Putamen (tissue), 1 donor: Measurements from ENCODE around the gene NKD1.

ENCODE experiments used
- DNase-seq: peaks from one replicate; pipeline ENCODE4 v3.0.0-alpha.2; 2016; ENCODE audit warnings: low spot score

Gene NKD1

DNA sequence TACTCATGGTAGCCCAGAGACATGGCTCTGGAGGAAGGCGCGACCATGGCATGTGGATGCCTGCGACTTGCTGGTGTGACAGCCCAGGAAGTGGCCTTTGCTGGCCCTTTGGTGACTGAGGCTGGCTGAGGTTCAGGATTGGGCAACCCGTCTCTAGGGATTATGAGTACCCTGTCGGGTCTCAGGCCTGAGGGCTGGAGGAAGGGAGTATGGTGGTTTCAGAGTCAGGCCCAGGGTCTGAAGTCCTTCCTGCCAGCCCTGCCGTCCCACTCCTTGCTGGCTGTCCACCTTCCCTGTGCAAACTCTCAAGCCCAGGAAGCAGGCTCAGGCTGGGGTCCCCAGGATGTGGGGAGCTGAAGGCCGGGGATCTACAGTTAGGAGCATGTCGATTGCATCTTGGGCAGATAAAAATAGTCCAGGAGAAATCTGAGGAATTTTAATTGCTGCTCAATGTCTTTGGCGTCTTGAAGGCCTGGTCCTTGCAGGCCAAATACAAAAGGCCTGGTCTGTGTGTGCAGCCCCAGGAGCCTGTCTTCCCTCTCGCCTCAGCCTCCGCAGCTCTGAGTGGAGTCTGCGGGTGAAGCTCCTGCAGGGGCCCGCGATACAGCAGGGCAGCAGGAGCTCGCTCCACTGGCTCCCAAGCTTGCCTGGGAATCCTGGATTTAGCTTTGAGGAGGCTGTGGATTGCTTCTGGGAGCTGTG is 52.5 kb downstream of the NKD1 start:
- no peak for DNase-seq

GRCh38 chr16:50601341-50601740 is 53.1 kb downstream of the NKD1 start:
- DNase-seq: no peak

DNA sequence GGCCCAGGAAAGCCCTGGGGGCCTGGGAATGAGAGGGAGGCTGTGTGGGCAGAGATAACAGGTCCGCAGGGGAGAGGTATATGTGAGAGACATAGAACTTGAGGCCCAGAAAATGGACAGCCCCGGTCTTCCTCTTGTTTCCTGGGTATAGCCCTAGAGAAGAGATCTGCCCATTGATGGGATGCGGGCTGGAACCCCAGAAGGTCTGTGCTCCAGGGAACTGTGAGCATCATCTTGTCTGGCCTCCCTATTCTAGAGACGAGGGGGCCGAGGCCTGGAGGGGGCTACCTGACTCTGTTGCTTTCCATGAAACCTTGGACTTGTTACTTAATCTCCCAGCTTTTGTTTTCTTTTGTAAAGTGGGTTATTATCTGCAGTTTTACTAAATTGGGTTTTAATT is 53.9 kb downstream of the NKD1 start:
- no peak for DNase-seq

GRCh38 chr16:50602531-50603205 is 54.5 kb downstream of the NKD1 start:
- no peak for DNase-seq

DNA sequence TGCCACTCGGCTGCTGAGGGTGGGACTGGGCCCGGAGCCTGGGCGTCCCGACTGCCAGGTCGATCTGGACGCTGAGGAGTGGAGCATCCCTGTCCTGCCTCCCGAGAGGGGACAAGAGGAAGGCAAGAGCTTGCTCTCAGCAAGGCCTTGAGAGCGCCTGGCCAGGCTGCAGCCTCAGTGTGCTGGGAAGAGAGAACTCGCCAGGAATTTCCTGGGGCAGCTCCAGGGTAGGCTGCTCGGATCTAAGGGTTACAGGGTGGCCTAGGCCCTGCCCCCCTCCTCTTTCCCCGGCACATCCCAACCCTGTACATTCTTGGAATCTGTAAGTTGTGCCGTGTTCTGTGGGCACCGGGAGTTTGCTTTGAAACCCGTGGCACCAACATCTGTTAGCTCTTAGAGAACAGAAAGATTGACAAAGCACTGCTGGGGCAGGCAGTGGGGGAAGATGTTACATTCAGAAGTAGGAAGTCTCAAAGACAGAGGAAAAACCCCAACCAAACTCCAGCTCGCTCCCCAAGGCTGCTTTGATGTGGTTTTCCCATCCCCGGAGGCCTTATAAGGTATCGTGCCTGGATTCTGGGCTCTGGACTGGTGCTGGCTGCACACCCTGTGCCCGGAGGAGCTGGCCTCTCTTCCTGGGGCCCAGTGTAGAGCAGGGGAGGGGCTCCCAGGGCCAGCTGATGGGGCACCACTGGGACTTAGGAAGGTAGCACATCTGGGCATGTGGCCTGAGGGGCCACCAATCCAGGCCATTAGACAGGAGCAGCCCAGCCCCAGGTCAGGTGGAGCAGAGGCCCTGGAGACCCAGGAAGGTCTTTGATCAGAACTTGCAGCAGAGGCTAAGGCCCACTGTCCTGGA is 55.2 kb downstream of the NKD1 start:
- DNase-seq: no peak

GRCh38 chr16:50604065-50604418 is 55.8 kb downstream of the NKD1 start:
- no peak for DNase-seq

GRCh38 chr16:50604610-50605009 is 56.4 kb downstream of the NKD1 start:
- DNase-seq: no peak

GRCh38 chr16:50605733-50606430 is 57.7 kb downstream of the NKD1 start:
- no peak for DNase-seq

- peak; percentile 21 for DNase-seq
Measured at GRCh38 chr16:50606431-50607050, 58.3 kb downstream of the NKD1 start.

GRCh38 chr16:50607051-50607431 is 58.8 kb downstream of the NKD1 start:
- no peak for DNase-seq

DNA sequence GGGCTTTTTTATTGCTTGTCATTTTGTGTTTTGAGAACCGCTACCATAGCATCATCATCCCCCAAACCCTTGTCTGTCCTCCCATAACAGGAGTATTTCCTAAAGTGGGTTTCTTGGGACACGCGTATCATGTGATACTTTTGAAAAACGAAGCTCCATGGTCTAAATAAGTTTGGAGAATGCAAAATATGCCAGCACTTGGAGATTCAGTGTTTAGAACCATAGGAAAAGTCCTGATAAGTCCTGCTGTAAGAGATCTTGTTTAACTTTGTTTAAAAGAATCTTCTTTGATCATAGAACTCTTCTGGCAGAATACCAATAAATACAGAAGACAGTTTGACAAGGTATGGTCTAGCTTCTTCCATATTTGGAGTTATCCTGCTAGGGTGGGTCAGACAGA is 59.3 kb downstream of the NKD1 start:
- DNase-seq: no peak

DNA sequence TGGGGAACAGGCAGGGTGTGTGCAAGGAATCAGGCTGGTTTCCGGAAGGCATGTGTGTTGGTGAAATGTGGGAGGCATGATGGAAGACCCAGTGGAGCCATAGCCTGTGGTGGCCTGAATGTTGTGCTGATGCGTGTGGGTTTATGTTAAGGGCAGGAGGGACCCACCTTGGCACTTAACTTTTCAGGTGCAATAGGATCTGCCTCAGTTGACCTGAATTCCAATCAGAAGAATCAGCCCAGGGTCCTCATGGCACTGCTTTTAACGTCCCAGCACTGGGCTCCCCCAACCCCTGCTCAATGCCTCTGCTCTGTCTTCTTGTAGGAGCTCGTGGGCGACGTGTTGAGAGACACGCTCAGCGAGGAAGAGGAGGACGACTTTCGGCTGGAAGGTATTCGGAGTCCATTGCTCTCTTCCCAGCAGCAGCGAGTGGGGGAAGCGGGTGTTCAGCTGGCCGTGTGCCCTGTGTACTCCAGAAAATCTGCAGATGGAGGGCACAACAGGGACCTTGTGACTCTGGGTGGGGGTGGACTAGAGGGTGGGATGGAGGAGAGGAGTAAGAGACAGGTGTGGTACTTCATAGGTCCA is 59.9 kb downstream of the NKD1 start:
- DNase-seq: no peak

GRCh38 chr16:50609049-50609448 is 60.9 kb downstream of the NKD1 start:
- no peak for DNase-seq

DNA sequence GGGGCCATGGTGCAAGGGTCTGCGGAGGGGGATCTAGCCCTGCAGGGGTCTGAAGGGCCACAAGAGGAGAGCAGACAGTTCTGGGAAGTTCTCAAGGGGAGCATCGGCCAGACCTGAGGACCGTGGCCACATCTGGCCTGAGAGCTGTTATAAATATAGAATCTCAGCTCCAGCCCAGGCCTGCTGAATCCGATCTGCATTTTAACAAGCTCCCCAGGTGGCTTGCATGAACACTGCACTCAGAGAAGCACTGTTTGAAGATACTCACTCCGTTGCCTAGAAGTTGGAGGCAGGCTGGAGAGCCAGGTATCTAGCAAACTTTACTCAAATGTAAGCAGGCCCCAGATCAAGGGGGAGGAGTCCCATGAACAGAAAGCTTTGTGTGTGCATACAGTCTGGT is 61.3 kb downstream of the NKD1 start:
- no peak for DNase-seq

DNA sequence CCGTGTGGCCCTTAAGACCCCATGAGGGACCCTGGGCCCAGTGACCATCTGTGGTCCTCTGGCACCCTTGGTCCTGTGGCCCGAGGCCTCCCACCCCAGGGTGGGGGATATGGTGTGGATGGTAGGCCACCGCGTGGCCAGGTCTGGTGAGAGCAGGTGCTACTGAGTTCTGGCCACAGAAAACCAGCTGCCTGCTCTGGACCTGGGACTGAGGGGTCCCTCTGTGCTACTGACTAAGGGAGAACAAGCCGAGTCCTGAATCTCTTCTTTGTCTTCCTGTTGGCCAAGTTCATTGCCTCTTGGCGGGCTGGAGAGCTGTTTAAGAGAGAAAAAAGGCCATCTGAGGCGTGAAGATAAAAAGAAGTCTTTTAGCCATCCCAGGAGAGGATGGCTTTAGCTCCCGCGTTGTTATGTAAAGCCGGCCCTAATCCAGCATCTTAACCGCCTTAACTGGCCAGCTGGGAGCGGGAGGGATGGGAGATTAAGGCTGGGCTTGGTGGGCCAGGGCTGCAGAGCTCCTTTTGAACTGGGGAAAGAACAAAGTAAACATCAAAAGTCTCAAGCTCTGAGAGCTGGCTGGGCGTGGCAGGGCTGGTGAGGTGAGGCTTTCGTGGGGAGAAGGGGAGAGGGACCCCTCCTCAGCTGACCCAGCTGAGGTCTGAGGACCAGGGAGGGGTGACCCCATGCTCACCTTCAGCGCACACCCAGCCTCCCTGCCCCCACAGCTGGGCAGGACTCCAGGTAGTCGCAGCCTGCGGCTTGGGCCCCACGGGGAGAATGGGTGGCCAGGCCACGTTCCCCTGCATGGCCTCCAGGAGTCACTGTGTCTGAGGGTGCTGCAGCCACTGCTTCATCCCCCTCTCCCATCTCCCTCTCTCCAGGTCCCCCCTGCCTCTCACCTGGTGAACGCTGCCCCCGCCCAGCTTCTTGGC is 62.4 kb downstream of the NKD1 start:
- DNase-seq: peak; percentile 45

GRCh38 chr16:50611332-50611934 is 63.2 kb downstream of the NKD1 start:
- DNase-seq: no peak

GRCh38 chr16:50611995-50612848 is 64.0 kb downstream of the NKD1 start:
- DNase-seq: no peak

DNA sequence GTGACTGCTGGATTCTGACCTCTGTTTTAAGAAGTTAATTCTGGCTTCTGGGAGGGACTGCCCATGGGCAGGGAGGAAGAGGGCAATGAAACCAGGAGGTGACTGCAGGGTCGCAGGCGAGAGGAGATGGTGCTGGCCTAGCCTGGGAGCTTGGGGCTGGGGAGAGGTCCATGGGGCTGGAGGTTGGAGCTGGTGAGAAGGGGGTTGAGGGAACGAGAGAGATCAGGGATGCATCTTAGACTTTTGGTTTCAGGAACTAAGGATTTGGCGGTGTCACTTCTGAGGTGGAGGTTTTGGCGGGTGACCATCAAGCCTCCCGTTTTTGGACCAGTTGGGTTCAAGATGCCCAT is 64.6 kb downstream of the NKD1 start:
- no peak for DNase-seq

DNA sequence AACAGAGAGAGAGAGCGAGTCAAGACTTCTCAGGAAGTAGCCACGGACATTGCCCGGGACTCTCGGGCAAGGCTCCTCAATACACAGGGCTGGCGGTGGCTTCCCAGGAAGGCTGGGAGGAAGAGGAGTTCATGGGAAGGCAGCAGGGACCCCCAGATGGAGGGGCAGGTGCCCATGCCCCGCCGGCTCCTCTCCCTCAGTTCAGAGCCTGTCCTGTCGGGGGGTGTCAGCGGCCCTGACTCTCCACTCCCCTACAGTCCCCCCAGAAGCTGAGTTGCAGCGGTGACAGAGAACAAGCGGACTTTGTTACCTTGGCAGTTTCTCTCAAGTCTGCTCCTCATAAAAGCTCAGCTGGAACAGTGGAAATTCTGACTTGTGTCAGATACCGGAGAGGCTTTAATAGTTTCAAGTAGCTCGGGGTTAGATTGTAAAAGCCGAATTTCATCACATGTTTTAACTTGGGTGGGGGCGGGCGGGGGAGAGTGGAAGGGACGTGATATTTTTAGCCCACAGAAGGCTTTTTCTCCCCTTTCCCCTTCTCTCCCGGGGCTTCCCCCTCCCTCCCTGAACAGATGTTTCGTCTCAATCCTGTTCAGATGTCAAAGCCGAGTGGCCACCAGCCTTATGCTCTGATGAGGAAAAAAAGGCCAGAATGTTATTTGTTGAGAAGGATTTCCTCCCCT is 65.2 kb downstream of the NKD1 start:
- peak; percentile 23 for DNase-seq
